Measurements from ENCODE around the gene P3R3URF. TPM values are rescaled to one million over a fixed set of nuclear protein-coding genes. Genes with fewer than 3 reads are reported as not detected.

Gene P3R3URF
- polyA plus RNA-seq, 2 donors: not detected

GRCh38 chr1:46211051-46211450, 34.8 kb upstream of the P3R3URF start:
- H3K4me1 ChIP-seq (ENCODE audit: control insufficient read depth in 2 of 2, insufficient read depth in 2 of 2, low read length in 1 of 2): no peaks in the 10 kb centered on the region
- no peak overlapping the region for H3K4me3 ChIP-seq (ENCODE audit: low read depth in 1 of 2, low read length in 2 of 2)
- 70 to 74% methylated on average over 2 of the region's 2 CpGs for WGBS, 2 donors
- no peaks in the 10 kb centered on the region for H3K9me3 ChIP-seq (ENCODE audit: control insufficient read depth in 2 of 2, insufficient read depth in 1 of 2, low read depth in 1 of 2, low read length in 1 of 2)
- no peaks in the 10 kb centered on the region for H3K36me3 ChIP-seq (ENCODE audit: control insufficient read depth in 2 of 2, insufficient read depth in 2 of 2, low read length in 1 of 2)
- H3K27ac ChIP-seq (ENCODE audit: low read depth in 2 of 2, low read length in 1 of 2): no peak overlapping the region
- H3K27me3 ChIP-seq (ENCODE audit: control insufficient read depth in 1 of 2, insufficient read depth in 2 of 2, low read length in 2 of 2): no peaks in the 10 kb centered on the region

- Histone ChIP-seq H3K4me1 (ENCODE audit: control insufficient read depth in 2 of 2, insufficient read depth in 2 of 2, low read length in 1 of 2) (peaks cover 0 to 3% of the 10 kb centered on the region in 2 donors), H3K36me3 (ENCODE audit: control insufficient read depth in 2 of 2, insufficient read depth in 2 of 2, low read length in 1 of 2) (no peaks in the 10 kb centered on the region), H3K9me3 (ENCODE audit: control insufficient read depth in 2 of 2, insufficient read depth in 1 of 2, low read depth in 1 of 2, low read length in 1 of 2) (no peaks in the 10 kb centered on the region), H3K27me3 (ENCODE audit: control insufficient read depth in 1 of 2, insufficient read depth in 2 of 2, low read length in 2 of 2) (no peaks in the 10 kb centered on the region), H3K4me3 (ENCODE audit: low read depth in 1 of 2, low read length in 2 of 2) (no peak overlapping the region), H3K27ac (ENCODE audit: low read depth in 2 of 2, low read length in 1 of 2) (no peak overlapping the region)
- WGBS, 2 donors: 89 to 94% methylated on average over 3 of the region's 3 CpGs
Observed at GRCh38 chr1:46210561-46210960, 34.3 kb upstream of the P3R3URF start.

- no peaks in the 10 kb centered on the region for H3K27me3 ChIP-seq (ENCODE audit: control insufficient read depth in 1 of 2, insufficient read depth in 2 of 2, low read length in 2 of 2)
- H3K4me3 ChIP-seq (ENCODE audit: low read depth in 1 of 2, low read length in 2 of 2): no peak overlapping the region
- H3K9me3 ChIP-seq (ENCODE audit: control insufficient read depth in 2 of 2, insufficient read depth in 1 of 2, low read depth in 1 of 2, low read length in 1 of 2): no peaks in the 10 kb centered on the region
- WGBS, 2 donors: 89 to 97% methylated on average over 2 of the region's 2 CpGs
- H3K27ac ChIP-seq (ENCODE audit: low read depth in 2 of 2, low read length in 1 of 2): no peak overlapping the region
- no peaks in the 10 kb centered on the region for H3K36me3 ChIP-seq (ENCODE audit: control insufficient read depth in 2 of 2, insufficient read depth in 2 of 2, low read length in 1 of 2)
- peaks cover 3 to 7% of the 10 kb centered on the region in 2 donors for H3K4me1 ChIP-seq (ENCODE audit: control insufficient read depth in 2 of 2, insufficient read depth in 2 of 2, low read length in 1 of 2)
Observed at GRCh38 chr1:46206399-46206798, 30.1 kb upstream of the P3R3URF start.

- H3K4me3 ChIP-seq (ENCODE audit: low read depth in 1 of 2, low read length in 2 of 2): no peak overlapping the region
- WGBS, 2 donors: 42 to 43% methylated on average over 3 of the region's 3 CpGs
- peaks cover 3 to 7% of the 10 kb centered on the region in 2 donors for H3K4me1 ChIP-seq (ENCODE audit: control insufficient read depth in 2 of 2, insufficient read depth in 2 of 2, low read length in 1 of 2)
- peak overlapping the region in 1 of 2 donors; percentile 59 for H3K27ac ChIP-seq (ENCODE audit: low read depth in 2 of 2, low read length in 1 of 2)
- no peaks in the 10 kb centered on the region for H3K36me3 ChIP-seq (ENCODE audit: control insufficient read depth in 2 of 2, insufficient read depth in 2 of 2, low read length in 1 of 2)
- no peaks in the 10 kb centered on the region for H3K27me3 ChIP-seq (ENCODE audit: control insufficient read depth in 1 of 2, insufficient read depth in 2 of 2, low read length in 2 of 2)
- no peaks in the 10 kb centered on the region for H3K9me3 ChIP-seq (ENCODE audit: control insufficient read depth in 2 of 2, insufficient read depth in 1 of 2, low read depth in 1 of 2, low read length in 1 of 2)
Observed at GRCh38 chr1:46205791-46206190, 29.5 kb upstream of the P3R3URF start.

- Histone ChIP-seq H3K4me3 (ENCODE audit: low read depth in 1 of 2, low read length in 2 of 2) (no peak overlapping the region), H3K36me3 (ENCODE audit: control insufficient read depth in 2 of 2, insufficient read depth in 2 of 2, low read length in 1 of 2) (no peaks in the 10 kb centered on the region), H3K4me1 (ENCODE audit: control insufficient read depth in 2 of 2, insufficient read depth in 2 of 2, low read length in 1 of 2) (peaks cover 3 to 7% of the 10 kb centered on the region in 2 donors), H3K27ac (ENCODE audit: low read depth in 2 of 2, low read length in 1 of 2) (peak overlapping the region in 1 of 2 donors; percentile 1), H3K9me3 (ENCODE audit: control insufficient read depth in 2 of 2, insufficient read depth in 1 of 2, low read depth in 1 of 2, low read length in 1 of 2) (no peaks in the 10 kb centered on the region), H3K27me3 (ENCODE audit: control insufficient read depth in 1 of 2, insufficient read depth in 2 of 2, low read length in 2 of 2) (no peaks in the 10 kb centered on the region)
- WGBS, 2 donors: 70 to 78% methylated on average over 3 of the region's 3 CpGs
Observed at GRCh38 chr1:46205141-46205540, 28.9 kb upstream of the P3R3URF start.

- Histone ChIP-seq H3K27me3 (ENCODE audit: control insufficient read depth in 1 of 2, insufficient read depth in 2 of 2, low read length in 2 of 2) (no peaks in the 10 kb centered on the region), H3K9me3 (ENCODE audit: control insufficient read depth in 2 of 2, insufficient read depth in 1 of 2, low read depth in 1 of 2, low read length in 1 of 2) (no peaks in the 10 kb centered on the region), H3K27ac (ENCODE audit: low read depth in 2 of 2, low read length in 1 of 2) (peak overlapping the region; percentile 13 to 90), H3K36me3 (ENCODE audit: control insufficient read depth in 2 of 2, insufficient read depth in 2 of 2, low read length in 1 of 2) (no peaks in the 10 kb centered on the region), H3K4me3 (ENCODE audit: low read depth in 1 of 2, low read length in 2 of 2) (peak overlapping the region; percentile 53 to 65), H3K4me1 (ENCODE audit: control insufficient read depth in 2 of 2, insufficient read depth in 2 of 2, low read length in 1 of 2) (peaks cover 3 to 7% of the 10 kb centered on the region in 2 donors)
- WGBS, 2 donors: 19 to 43% methylated on average over 5 of the region's 5 CpGs
Observed at GRCh38 chr1:46204406-46204742, 28.1 kb upstream of the P3R3URF start.

GRCh38 chr1:46203738-46204405, 27.6 kb upstream of the P3R3URF start:
- H3K36me3 ChIP-seq (ENCODE audit: control insufficient read depth in 2 of 2, insufficient read depth in 2 of 2, low read length in 1 of 2): no peaks in the 10 kb centered on the region
- H3K27me3 ChIP-seq (ENCODE audit: control insufficient read depth in 1 of 2, insufficient read depth in 2 of 2, low read length in 2 of 2): no peaks in the 10 kb centered on the region
- WGBS, 2 donors: 23 to 35% methylated on average over 14 of the region's 14 CpGs
- H3K4me1 ChIP-seq (ENCODE audit: control insufficient read depth in 2 of 2, insufficient read depth in 2 of 2, low read length in 1 of 2): peaks cover 3 to 7% of the 10 kb centered on the region in 2 donors
- peak overlapping the region; percentile 69 to 90 for H3K27ac ChIP-seq (ENCODE audit: low read depth in 2 of 2, low read length in 1 of 2)
- H3K4me3 ChIP-seq (ENCODE audit: low read depth in 1 of 2, low read length in 2 of 2): peak overlapping the region; percentile 53 to 65
- no peaks in the 10 kb centered on the region for H3K9me3 ChIP-seq (ENCODE audit: control insufficient read depth in 2 of 2, insufficient read depth in 1 of 2, low read depth in 1 of 2, low read length in 1 of 2)

- 58 to 62% methylated on average over 3 of the region's 3 CpGs for WGBS, 2 donors
- Histone ChIP-seq H3K27me3 (ENCODE audit: control insufficient read depth in 1 of 2, insufficient read depth in 2 of 2, low read length in 2 of 2) (no peaks in the 10 kb centered on the region), H3K9me3 (ENCODE audit: control insufficient read depth in 2 of 2, insufficient read depth in 1 of 2, low read depth in 1 of 2, low read length in 1 of 2) (no peaks in the 10 kb centered on the region), H3K4me1 (ENCODE audit: control insufficient read depth in 2 of 2, insufficient read depth in 2 of 2, low read length in 1 of 2) (peaks cover 0 to 9% of the 10 kb centered on the region in 2 donors), H3K27ac (ENCODE audit: low read depth in 2 of 2, low read length in 1 of 2) (no peak overlapping the region), H3K36me3 (ENCODE audit: control insufficient read depth in 2 of 2, insufficient read depth in 2 of 2, low read length in 1 of 2) (peaks cover 0 to 5% of the 10 kb centered on the region in 2 donors), H3K4me3 (ENCODE audit: low read depth in 1 of 2, low read length in 2 of 2) (no peak overlapping the region)
Observed at GRCh38 chr1:46199233-46199749, 23.0 kb upstream of the P3R3URF start.

GRCh38 chr1:46197964-46198811, 21.9 kb upstream of the P3R3URF start, which contains the start of gene POMGNT1:
TSS of gene POMGNT1 (minus strand) at chr1:46198434. CDS start at chr1:46197821, 613 bp downstream.
- no peaks in the 10 kb centered on the region for H3K9me3 ChIP-seq (ENCODE audit: control insufficient read depth in 2 of 2, insufficient read depth in 1 of 2, low read depth in 1 of 2, low read length in 1 of 2)
- H3K4me3 ChIP-seq (ENCODE audit: low read depth in 1 of 2, low read length in 2 of 2): peak within 1 kb of the TSS; percentile 74 to 84
- peaks cover 0 to 6% of the 10 kb centered on the region in 2 donors for H3K4me1 ChIP-seq (ENCODE audit: control insufficient read depth in 2 of 2, insufficient read depth in 2 of 2, low read length in 1 of 2)
- H3K27ac ChIP-seq (ENCODE audit: low read depth in 2 of 2, low read length in 1 of 2): peak within 1 kb of the TSS; percentile 78 to 86
- 0% methylated on average over 44 to 67 of the region's 67 CpGs for WGBS, 2 donors
- peaks cover 0 to 10% of the 10 kb centered on the region in 2 donors for H3K36me3 ChIP-seq (ENCODE audit: control insufficient read depth in 2 of 2, insufficient read depth in 2 of 2, low read length in 1 of 2)
- H3K27me3 ChIP-seq (ENCODE audit: control insufficient read depth in 1 of 2, insufficient read depth in 2 of 2, low read length in 2 of 2): no peaks in the 10 kb centered on the region

All from esophagus (tissue), 2 donors.